HG03095 (cell line): Measurements from ENCODE around the gene BCL6.

Source experiments
- ATAC-seq: cut with Tn5 transposase; IDR thresholded peaks from one replicate; pipeline ENCODE4 v1.9.1; 2021; ENCODE audit warnings: moderate library complexity; ENCODE audit not compliant: unreplicated experiment

The BCL6 gene

DNA sequence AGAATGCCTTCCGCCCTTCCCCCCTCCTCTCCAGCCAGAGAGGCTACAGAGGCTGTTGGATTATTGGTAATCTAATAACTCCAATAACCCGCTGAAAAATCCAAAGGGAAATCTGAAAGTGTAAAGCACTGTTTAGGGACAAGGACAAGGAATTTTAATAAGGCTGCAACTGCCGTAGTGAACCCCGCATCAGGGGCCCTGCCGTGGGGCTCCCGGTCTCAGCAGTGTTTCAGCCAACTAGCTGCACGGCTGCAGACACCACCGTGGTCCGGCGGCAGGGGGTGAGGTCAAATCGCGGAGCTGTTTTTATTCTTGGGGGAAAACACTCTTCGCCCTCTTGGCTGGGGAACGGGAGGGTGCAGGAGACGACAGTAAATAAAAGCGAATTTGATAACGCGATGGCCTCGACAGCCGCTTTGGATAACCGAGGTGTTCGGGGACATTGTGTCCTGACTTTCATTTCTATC lies 6.1 kb downstream of the BCL6 start:
- no peak for ATAC-seq

DNA sequence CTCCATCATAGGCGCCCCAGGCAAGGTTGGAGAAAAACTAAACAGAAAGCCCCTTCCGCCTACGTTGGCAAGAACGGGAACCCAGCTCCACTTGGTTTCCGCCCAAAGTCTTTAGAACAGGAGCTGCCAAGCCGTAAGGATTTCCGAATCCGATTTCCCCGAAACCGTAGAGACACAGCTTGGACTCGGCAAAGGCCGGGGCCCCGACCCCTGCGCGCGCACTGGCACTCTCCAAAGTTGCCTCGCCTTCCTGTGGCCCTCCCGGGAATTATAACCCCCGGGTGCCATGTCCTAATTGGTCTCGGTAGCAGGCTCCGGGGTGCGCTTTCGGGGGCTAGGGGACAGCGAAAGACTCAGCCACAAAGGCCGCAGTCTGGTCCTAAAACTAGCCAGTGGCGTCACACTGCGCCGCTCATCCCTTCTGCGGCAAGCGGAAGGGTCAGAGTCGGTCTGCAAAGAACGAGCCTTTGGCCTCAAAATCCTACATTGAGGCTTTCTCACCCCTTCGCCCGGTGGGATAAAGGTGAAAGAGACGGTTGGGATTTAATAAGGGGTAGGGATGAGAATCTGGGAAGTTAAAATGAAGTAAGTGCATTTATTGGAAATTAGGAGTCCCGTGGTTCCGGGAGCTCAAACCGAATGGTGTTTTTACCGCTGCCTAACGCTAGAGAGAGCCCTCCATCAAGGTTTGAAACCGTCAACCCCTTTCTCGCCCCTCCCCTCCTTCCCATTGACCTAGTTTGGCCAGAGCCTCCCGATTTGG lies 6.8 kb downstream of the BCL6 start:
- ATAC-seq = peak; percentile 53

DNA sequence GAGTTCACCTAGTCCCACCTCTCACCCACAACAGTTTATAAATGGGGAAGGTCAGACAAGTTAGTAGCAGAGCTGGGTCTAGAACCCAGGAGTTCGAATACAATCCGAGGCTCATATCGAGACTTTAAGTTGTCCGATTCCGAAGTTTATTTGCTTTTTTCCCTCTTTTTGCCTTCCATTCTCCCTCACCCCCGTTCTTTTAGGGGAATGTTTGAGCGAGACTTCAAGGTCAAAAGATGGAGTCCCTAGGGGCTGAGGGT lies 7.3 kb downstream of the BCL6 start:
- ATAC-seq = no peak

DNA sequence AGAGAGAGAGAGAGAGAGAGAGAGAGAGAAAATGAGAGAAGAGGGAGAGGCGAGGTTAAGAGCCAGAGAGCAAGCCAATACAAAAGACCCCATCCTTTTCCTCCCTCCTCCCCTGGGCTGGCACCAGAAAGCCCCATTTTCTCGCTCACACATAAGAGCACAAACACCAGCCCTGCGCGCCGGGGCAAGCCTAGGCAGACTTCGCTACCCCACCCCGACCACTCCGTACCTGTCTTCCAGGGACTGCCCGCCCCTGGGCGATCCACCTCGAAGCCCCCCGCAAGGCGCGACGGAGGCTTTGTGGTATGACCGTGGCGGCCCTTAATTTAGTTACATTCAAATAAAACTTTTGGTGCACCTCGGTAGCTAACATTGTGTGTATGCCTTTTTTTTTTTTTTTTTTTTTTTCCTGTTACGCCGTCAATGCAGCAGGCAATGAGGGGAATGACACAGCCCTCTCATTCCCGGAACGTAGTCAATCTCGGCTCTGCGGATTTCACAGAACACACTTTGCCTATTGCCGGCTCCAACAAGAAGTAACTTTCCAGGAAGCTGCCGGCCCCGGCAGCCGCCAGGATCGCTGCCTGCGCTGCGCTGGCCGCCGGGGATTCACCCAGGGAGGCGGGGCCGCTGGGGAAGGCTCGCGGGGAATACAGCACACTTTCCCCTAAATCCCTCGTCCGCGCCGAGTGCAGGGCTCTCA lies 7.7 kb downstream of the BCL6 start:
- no peak for ATAC-seq

DNA sequence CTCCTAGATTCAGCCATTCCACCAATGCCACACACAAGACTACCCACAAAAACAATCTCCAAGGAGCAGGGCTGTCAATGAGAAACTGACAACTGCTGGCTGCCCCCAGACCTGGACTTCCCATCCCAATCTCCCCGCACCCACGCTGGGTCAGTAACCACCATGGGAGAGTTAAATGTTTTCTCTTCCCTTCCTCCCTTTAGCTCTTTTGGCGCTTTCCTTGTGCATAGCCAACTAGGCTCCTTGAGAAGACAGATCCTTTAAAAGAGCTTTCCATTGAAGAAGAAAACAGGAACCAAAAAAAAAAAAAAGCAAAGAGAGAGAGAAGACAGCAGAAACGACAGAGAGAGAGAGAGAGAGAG lies 8.3 kb downstream of the BCL6 start:
- ATAC-seq = no peak

DNA sequence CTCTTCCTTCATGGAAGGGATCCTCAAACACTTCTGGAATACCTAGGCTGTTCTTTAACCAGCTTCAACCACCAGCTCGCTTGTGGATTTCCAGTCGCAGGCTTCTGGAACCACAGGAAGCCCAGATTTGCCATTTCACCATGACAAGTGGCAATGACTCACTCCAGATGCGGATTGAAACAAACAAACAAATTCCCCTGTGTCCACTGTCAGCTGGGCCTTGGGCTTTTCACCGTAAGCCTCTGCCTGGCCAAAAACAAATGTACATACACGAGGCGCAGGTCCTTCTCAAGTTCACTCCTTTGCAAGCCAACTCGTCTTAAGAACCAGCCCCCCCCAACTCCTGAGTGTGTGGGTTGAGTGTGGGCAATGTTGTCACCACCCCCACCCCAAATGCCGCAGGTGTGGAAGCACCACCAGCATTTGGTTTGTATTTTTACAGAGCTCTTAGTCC lies 8.8 kb downstream of the BCL6 start:
- no peak for ATAC-seq

DNA sequence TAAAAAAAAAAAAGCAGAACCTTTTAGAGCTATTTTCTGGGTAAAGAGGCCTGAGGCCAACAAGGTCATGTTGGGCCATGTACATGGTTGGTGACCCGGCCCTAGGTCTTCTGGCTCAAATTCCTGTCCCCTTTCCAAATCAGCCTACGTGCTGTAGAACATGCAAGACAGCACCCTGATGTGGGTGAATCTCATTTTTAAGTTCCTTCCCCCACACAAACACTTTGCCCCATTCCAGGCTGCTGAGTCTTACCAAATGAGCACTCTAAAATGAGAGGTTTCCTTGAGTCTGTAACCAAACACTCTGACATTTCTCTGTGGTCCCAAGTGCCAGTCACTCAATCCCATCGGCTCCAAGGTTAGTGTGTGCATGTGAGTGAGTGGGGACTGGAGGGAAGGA lies 9.4 kb downstream of the BCL6 start:
- ATAC-seq = no peak

DNA sequence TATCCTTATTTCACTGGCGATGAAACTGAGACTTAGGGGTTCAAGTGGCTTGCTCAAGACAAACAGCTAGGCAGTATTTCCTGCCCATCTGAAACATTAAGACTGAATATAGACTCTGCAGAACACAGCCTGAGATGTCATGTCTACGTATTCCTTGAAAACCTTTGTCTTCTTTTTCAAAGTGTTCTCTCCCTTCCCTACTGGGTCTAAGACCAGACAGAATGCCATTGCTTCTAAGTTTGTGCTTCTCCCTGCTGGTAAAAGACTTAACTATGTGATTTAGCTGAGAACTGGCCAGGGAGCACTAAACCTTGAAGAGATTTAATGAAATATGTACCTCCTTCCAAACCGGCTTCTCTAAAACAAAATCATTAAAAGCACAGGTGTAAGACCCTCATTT lies 9.9 kb downstream of the BCL6 start:
- ATAC-seq = no peak

DNA sequence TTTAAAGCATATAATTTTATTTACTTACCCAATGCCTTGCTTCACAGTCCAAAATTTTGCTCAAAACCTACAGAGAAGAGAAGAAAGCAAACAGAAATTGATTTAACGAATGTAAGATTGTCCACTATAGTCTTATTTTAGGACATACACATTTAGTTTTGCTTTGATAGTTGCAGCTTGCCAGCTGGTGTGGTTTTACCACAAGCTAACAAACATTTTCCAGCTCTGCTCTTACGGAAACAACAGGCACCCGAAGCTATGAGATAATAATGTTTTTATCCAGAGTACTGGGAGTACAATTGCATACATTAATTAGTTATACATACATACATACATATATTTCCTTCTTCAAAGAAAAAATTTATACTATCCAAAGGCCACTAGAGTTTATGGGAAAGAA lies 10.4 kb downstream of the BCL6 start:
- ATAC-seq = no peak

DNA sequence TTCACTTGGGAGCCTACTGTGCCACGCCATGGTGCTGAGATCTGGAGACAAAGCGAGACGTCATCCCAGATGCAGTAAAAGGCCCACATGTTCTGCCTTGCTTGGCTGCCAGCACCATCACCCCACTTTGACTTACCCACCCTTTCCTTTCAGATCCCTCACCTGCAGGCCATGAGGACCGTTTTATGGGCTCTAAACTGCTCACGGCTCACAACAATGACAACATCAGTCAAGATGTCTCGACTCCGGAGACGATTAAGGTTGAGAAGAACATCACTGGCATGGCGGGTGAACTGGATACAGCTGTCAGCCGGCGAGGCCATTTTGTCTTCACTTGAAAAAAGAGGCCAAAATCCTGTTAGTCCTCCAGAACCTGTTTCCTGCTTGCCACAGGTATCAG lies 11.9 kb downstream of the BCL6 start:
- ATAC-seq = no peak

DNA sequence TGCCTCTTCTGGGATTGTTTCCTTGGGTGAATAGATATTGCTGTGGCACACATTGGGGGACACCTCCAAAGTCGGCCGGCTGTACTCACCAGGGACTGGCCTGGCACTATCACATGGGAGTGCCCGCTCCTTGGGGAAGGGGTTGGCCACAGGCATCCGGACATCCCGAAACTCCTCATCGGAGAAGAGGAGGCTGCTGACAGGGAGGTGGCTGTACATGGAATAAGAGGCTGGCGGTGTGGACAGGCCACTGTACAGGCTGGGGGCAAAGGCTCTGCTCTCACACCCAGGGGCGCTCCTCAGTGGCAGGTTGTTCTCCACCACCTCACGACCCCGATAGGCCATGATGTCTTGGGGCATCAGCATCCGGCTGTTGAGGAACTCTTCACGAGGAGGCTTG lies 15.7 kb downstream of the BCL6 start:
- no peak for ATAC-seq

DNA sequence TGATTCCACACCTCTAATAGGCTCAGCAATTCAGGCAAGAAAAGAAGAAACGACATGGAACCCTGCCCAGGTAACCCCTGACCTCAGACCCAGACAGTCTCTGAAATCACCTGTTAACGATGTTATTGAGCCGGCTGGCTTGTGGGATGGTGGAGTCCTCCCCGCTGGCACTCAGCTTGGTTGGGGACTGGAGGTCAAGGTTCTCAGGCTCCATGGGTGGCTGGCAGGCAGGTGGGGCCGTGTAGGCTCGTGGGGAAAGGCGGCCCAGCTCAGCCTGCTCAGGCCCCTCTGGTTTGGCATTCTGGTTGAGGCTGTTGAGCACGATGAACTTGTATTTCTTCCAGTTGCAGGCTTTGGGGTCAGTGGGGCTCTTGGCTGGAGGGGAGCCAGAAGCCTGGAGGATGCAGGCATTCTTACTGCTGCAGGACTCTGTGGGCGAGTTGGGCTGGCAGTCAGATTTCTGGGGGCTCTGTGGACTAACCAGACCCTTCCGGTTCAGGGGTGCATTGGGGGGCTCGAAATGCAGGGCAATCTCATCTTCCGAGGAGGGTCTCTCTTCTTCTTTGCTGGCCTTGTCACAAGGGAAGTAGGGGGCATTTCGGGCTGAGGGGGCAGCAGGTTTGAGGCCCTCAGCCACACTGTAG lies 16.2 kb downstream of the BCL6 start:
- ATAC-seq = no peak

DNA sequence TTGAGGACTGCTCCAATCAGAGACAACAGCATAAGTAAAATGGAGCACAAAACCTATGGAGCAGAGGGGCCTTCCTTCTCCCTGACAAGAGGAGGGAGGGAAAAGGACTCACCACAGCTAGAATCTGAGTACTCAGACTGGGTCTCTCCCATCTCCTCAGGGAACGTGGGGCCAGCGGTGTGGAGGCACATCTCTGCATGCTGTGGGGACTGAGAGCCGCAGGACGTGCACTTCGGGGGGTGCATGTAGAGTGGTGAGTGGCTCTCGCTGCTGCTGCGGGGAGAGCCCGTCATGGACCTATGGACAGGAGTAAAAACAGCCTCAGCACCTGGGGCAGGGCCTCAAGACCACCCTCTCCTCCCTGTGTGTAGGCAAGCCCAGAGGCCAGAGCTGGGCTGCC lies 17.0 kb downstream of the BCL6 start:
- no peak for ATAC-seq

DNA sequence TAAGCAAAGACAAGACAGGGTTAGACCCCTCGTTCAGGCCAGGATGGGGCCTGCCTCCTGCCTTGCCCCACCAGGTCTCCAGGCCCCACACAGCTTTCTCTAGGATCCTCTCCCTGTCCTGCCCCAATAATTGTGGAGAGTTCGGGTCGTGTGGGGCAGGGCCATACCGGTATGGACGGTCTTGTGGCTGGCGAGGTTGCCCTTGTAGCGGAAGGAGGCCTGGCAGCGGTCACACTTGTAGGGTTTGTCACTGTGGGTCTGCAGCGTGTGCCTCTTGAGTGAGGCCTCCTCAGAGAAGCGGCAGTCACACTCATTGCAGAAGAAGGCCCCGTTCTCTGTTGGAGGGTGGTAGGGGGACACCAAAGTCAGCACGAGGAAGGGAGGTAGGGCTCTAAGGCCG lies 18.7 kb downstream of the BCL6 start:
- no peak for ATAC-seq

DNA sequence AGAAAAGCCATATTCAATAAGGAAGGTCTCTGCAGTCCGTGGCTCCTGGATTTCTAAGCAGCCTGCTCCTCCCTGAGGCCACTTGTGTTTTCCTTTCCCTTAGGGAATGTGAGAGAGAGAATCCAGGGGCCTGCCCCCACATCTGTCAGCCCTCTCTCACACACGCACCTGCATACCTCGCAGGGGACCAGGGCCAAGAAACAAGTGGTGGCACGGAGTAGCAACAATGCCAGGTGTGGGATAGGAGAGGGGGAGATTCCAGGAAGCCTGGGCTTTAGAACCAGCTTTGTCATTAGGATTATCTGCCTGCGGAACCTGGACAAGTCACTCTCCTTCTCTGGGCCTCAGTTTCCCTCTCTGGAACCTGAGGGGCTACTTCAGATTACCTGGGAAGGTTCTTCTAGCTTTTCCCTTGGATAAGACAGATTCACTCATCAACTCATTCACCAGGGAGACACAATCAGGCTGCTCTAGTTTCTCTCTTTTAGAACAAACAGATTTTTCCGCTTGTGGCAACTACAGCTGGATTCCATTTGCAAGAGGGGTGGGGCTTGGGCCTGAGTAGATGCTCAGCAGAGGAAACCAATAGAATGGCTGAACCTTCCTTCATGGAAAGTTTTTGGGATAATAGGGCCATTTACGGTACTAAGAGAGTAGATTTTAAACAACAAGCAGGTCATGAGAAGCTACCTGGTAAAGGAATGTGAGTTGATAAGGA lies 19.5 kb downstream of the BCL6 start:
- no peak for ATAC-seq

DNA sequence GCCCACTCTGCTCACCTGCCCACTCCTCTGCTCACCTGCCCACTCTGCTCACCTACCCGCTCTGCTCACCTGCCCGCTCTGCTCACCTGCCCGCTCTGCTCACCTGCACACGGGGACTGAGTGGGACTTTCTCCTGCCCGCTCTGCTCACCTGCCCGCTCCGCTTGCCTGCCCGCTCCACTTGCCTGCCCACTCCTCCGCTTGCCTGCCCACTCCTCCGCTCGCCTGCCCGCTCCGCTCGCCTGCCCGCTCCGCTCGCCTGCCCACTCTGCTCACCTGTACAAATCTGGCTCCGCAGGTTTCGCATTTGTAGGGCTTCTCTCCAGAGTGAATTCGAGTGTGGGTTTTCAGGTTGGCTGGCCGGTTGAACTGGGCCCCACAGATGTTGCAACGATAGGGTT lies 20.0 kb downstream of the BCL6 start:
- no peak for ATAC-seq

DNA sequence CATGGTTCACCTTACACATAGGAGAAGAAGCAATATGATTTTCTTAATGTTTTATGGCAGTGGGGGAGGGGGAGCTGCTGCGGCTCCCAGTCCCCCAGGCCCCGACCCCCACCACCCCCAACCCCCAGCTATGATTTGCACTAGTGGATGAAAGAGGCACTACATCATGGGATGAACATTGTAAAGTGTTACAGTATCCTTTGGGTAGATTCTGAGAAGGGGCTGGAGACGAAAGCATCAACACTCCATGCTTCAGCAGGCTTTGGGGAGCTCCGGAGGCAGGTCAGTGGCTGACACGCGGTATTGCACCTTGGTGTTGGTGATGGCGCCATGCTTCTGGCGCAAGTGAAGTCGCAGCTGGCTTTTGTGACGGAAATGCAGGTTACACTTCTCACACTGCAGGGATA lies 23.1 kb downstream of the BCL6 start:
- no peak for ATAC-seq

DNA sequence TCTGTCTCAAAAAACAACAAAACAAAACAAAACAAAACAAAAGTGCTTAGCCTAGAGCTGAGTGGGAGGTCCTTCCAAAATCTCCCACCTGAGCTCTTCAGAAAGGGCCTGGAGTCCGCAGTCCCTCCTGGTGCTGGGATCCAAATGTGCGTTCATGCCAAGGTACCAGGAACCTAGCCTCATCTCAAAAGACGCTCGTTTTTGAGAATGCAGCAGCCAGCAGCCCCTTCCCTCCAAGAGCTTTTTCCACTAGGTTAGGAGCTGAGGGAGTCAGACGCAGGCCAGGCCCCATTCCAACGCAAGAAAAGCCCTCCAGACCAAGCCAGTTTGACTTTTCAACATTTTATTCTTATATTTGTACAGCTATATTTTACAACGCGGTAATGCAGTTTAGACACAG lies 24.2 kb downstream of the BCL6 start:
- ATAC-seq = no peak

DNA sequence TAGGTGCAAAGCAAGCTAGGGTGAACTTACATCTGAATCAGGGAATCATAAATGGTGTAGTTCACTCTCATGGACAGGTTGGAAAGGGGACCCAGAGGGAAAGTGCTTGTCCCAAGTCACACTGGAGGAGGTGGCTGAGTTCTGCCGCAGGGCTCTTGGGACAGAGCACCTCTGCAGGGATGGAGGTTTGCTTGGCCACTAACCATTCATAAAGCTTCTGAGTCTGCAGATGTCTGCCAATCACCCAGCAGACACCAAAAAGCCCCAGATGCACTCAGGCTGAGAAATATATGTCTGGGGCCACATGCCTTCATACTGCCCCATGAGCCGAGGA lies 25.0 kb downstream of the BCL6 start:
- no peak for ATAC-seq

DNA sequence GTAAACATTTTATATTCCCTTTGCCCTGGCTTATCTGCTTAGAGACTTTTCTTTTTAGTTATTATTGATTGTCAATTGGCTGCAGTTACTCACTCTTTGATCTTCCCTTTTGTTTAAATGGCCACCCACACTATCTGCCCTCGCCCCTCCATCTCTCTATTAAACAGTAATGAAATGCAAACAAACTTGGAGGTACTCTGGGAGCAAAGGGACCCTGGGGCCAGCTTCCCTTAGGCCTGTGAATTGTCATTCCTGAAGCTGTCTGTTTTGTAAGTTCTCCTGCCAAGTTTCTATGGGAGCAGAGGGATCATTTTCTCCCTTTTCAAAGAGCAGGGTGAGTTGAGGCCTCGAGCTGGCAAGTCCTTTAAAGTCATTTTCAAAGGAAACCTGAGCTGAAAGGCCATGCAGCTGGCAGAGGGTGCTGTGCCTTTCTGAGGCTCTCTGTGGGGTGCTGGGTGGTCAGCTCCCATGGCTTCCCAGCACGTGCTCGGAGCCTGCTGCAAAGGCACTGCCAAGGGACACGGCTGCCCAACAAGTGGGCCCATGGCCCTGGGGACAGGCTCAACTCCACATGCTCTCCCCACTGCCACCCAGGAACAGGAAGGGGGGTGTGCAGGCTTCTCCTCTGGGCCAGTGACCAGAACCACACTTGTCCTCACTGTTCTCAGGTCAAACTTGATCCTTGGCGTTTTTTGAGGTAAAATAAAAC lies 25.5 kb downstream of the BCL6 start:
- no peak for ATAC-seq

DNA sequence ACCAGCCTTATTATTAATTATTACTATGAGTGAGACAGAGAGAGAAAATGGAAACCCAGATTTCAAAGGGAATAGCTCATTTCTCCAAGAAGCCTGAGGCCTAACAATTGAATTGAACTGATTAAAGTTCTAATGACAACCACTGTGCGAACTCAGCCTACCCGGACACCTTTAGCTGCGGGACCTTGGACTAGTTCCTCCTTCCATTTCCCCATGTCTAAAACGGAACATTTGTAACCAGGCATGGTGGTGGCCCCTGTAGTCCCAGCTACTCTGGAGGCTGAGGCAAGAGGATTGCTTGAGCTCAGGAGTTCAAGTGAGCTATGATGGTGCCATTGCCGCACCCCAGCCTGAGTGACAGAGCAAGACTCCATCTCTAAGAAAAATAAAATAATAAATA lies 26.5 kb downstream of the BCL6 start:
- ATAC-seq = no peak
